Naive thymus-derived CD4-positive, alpha-beta T cell (primary cell): ENCODE data around the gene B2M. TPM values are rescaled to one million over a fixed set of nuclear protein-coding genes. Genes with fewer than 3 reads are reported as not detected.
"Not testable (repeated sequence)": the region's sequence is repeated elsewhere in the genome, so short reads cannot be mapped to it uniquely, and the experiment has no call there.

Experiments used
- ATAC-seq: fragments of 150-1000 bp; cut with Tn5 transposase; 2 replicates; pipeline ENCODE4 v1.10.0; 2021; ENCODE audit warnings: mild to moderate bottlenecking, moderate library complexity
- CTCF ChIA-PET: fragments of 350-600 bp; sonication (Branson Sonifier 250); formaldehyde crosslinking; loops from one replicate; lab custom pipeline; 2021; ENCODE audit warnings: antibody characterized with exemption; lab: Charles Lee
- POLR2A ChIA-PET: fragments of 350-600 bp; sonication (Branson Sonifier 250); formaldehyde crosslinking; loops from one replicate; lab custom pipeline; 2021; ENCODE audit warnings: antibody characterized with exemption, inconsistent platforms; lab: Charles Lee
- DNase-seq, 9 donors: peaks; one replicate each; pipeline versions ENCODE4 v3.0.0 to v3.0.0-alpha.2; 2020 to 2022; ENCODE audit warnings: mixed read lengths in 1 of 9
- H3K27ac ChIP-seq: one replicate; pipeline ENCODE4 v1.7.0; 2013; ENCODE audit warnings: mild to moderate bottlenecking, low read depth, low read length, moderate library complexity
- H3K27me3 ChIP-seq, 2 donors: one replicate each; pipeline ENCODE4 v1.7.0; 2013; ENCODE audit warnings: low read length in 2 of 2, mild to moderate bottlenecking in 2 of 2, moderate library complexity in 2 of 2; ENCODE audit not compliant: control insufficient read depth in 2 of 2, insufficient read depth in 2 of 2
- H3K36me3 ChIP-seq, 3 experiments: 1 replicate in 2 of 3; 2 replicates in 1 of 3; pipeline ENCODE4 v1.7.0; 2013; ENCODE audit warnings: low read length in 3 of 3, mild to moderate bottlenecking in 3 of 3, moderate library complexity in 1 of 3; ENCODE audit not compliant: insufficient read depth in 3 of 3, control insufficient read depth in 2 of 3
- H3K4me1 ChIP-seq, 2 donors: one replicate each; pipeline ENCODE4 v1.7.0; 2013; ENCODE audit warnings: low read length in 2 of 2, mild to moderate bottlenecking in 2 of 2, moderate library complexity in 1 of 2; ENCODE audit not compliant: control insufficient read depth in 2 of 2, insufficient read depth in 2 of 2
- H3K4me3 ChIP-seq: 2 replicates; pipeline ENCODE4 v1.7.0; 2013; ENCODE audit warnings: mild to moderate bottlenecking, low read length
- H3K9me3 ChIP-seq, 3 experiments: 1 replicate in 2 of 3; 2 replicates in 1 of 3; pipeline ENCODE4 v1.7.0; 2013; ENCODE audit warnings: low read length in 3 of 3; ENCODE audit not compliant: control insufficient read depth in 2 of 3
- H3K27ac Mint-ChIP-seq, 9 donors: one replicate each; pipeline ENCODE4 v1.8.0; 2020 to 2022; ENCODE audit warnings: mixed read lengths in 9 of 9, mild to moderate bottlenecking in 8 of 9, moderate library complexity in 5 of 9, inconsistent platforms in 2 of 9
- H3K27me3 Mint-ChIP-seq, 5 donors: one replicate each; pipeline ENCODE4 v1.8.0; 2021 to 2022; ENCODE audit warnings: mixed read lengths in 5 of 5, mild to moderate bottlenecking in 1 of 5
- H3K36me3 Mint-ChIP-seq, 5 donors: one replicate each; pipeline ENCODE4 v1.8.0; 2020 to 2022; ENCODE audit warnings: mixed read lengths in 5 of 5, mild to moderate bottlenecking in 3 of 5, inconsistent platforms in 1 of 5
- H3K4me1 Mint-ChIP-seq, 7 donors: one replicate each; pipeline ENCODE4 v1.8.0; 2020 to 2022; ENCODE audit warnings: mixed read lengths in 7 of 7, mild to moderate bottlenecking in 3 of 7, inconsistent platforms in 1 of 7
- H3K4me3 Mint-ChIP-seq, 10 donors: one replicate each; pipeline ENCODE4 v1.8.0; 2020 to 2022; ENCODE audit warnings: mild to moderate bottlenecking in 10 of 10, mixed read lengths in 10 of 10, moderate library complexity in 6 of 10, inconsistent platforms in 2 of 10
- H3K9me3 Mint-ChIP-seq, 11 donors: one replicate each; pipeline ENCODE4 v1.8.0; 2020 to 2022; ENCODE audit warnings: mixed read lengths in 11 of 11, mild to moderate bottlenecking in 4 of 11, inconsistent platforms in 1 of 11, moderate library complexity in 1 of 11
- intact Hi-C, 2 donors: fragments of 100-400 bp; cut with micrococcal nuclease; formaldehyde crosslinking; loops; one replicate each; pipeline ENCODE4 v1.15.1; 2023
- polyA plus RNA-seq, 2 donors: library from polyadenylated mRNA; unstranded; fragments of 300-500 nt; fragmentation: Illumina TruSeq; gene quantifications; one replicate each; pipeline ENCODE4 v1.2.3, GENCODE V29; 2021
- total RNA-seq, 6 experiments: library from RNA in 5 of 6; stranded (reverse) in 5 of 6; gene quantifications; 1 replicate in 5 of 6; 2 replicates in 1 of 6; pipeline ENCODE4 v1.2.3 and lab custom pipeline; 2021 to 2026

Gene B2M
- total and polyA plus RNA-seq, 7 experiments from 2014 or later = 4,325 to 34,374 (median 6,506) TPM

GRCh38 chr15:44735482-44736180, 24.3 kb downstream of the B2M start:
- H3K4me1 ChIP-seq = peaks cover 51 to 73% of the 10 kb centered on the region in 2 donors
- H3K9me3 Mint-ChIP-seq = peaks cover 0 to 4% (median 0%) of the 10 kb centered on the region in 11 donors
- H3K4me3 ChIP-seq = peak overlapping the region; percentile 43

GRCh38 chr15:44736181-44736765, 25.0 kb downstream of the B2M start, which contains the start of gene TRIM69:
TSS of gene TRIM69 (plus strand) at chr15:44736528. CDS start at chr15:44736705, 177 bp downstream.
- intact Hi-C loops = loop anchor here (1.0 to 5.0 kb wide), 4 partner anchors 10 to 199 kb away; partner anchors contain the start of genes EIF3J (in 1 of the 2) and SPG11 (in 1 of the 2)
- Histone ChIP-seq H3K36me3 (no peaks in the 10 kb centered on the region), H3K4me3 (peak within 1 kb of the TSS; percentile 43), H3K9me3 (no peaks in the 10 kb centered on the region), H3K27ac (peak within 1 kb of the TSS; percentile 82), H3K4me1 (peaks cover 47 to 68% of the 10 kb centered on the region in 2 donors), H3K27me3 (no peaks in the 10 kb centered on the region)
- ATAC-seq (peak; percentile 42), DNase-seq (peak in 1 of 9 donors; percentile 18)
- Mint-ChIP-seq H3K4me1 (peaks cover 40 to 77% (median 70%) of the 10 kb centered on the region in 7 donors), H3K36me3 (peaks cover 0 to 24% (median 0%) of the 10 kb centered on the region in 5 donors), H3K4me3 (peak within 1 kb of the TSS; percentile 63 to 86 (median 80)), H3K9me3 (peaks cover 0 to 4% (median 0%) of the 10 kb centered on the region in 11 donors), H3K27ac (peak within 1 kb of the TSS; percentile 90 to 98 (median 95)), H3K27me3 (peaks cover 0 to 2% (median 0%) of the 10 kb centered on the region in 5 donors)
- ChIA-PET CTCF (interaction anchor here (0.6 to 6.4 kb wide), 24 partner anchors 9 to 309 kb away, joined by 3 to 171 read pairs (median 4); partner anchors contain the start of genes B2M, CTDSPL2, PATL2 and SPG11), POLR2A (interaction anchor here (0.9 to 39.4 kb wide), 12 partner anchors 19 to 308 kb away, joined by 3 to 3822 read pairs (median 5); partner anchors contain the start of genes B2M, EIF3J, PATL2 and SPG11)

More at GRCh38 chr15:44735482-44736180, 24.3 kb downstream of the B2M start:
- Mint-ChIP-seq H3K4me1 (peaks cover 43 to 83% (median 77%) of the 10 kb centered on the region in 7 donors), H3K27me3 (peaks cover 0 to 2% (median 0%) of the 10 kb centered on the region in 5 donors), H3K36me3 (peaks cover 0 to 25% (median 0%) of the 10 kb centered on the region in 5 donors), H3K4me3 (peak overlapping the region; percentile 63 to 86 (median 80)), H3K27ac (peak overlapping the region; percentile 88 to 98 (median 95))
- POLR2A ChIA-PET = interaction anchor here (0.7 to 39.4 kb wide), 7 partner anchors 18 to 150 kb away, joined by 3 to 3822 read pairs (median 7); partner anchors contain the start of genes B2M, PATL2 and SPG11
- no peaks in the 10 kb centered on the region for H3K27me3 ChIP-seq
- no peaks in the 10 kb centered on the region for H3K36me3 ChIP-seq
- DNase-seq = peak in 3 of 9 donors; percentile 17 to 36 (median 26)
- intact Hi-C loops = loop anchor here (1.0 to 5.0 kb wide), 4 partner anchors 9 to 198 kb away; partner anchors contain the start of genes EIF3J (in 1 of the 2) and SPG11 (in 1 of the 2)
- H3K27ac ChIP-seq = peak overlapping the region; percentile 82
- CTCF ChIA-PET = interaction anchor here (0.6 to 6.4 kb wide), 18 partner anchors 8 to 308 kb away, joined by 3 to 171 read pairs (median 4); partner anchors contain the start of genes B2M, CTDSPL2, PATL2 and SPG11
- peak; percentile 72 for ATAC-seq
- H3K9me3 ChIP-seq = no peaks in the 10 kb centered on the region

GRCh38 chr15:44738340-44738984, 27.1 kb downstream of the B2M start:
- H3K36me3 Mint-ChIP-seq = peaks cover 0 to 16% (median 0%) of the 10 kb centered on the region in 5 donors
- intact Hi-C loops = loop anchor here (1.0 to 5.0 kb wide), 8 partner anchors 9 to 201 kb away; partner anchors contain the start of genes B2M (in 1 of the 2), EIF3J (in 1 of the 2), PATL2 (in 1 of the 2) and SPG11 (in 1 of the 2)
- H3K4me1 ChIP-seq = peaks cover 42 to 56% of the 10 kb centered on the region in 2 donors
- ATAC-seq = peak; percentile 68
- peak overlapping the region; percentile 54 for H3K27ac ChIP-seq
- ChIA-PET POLR2A (interaction anchor here (0.7 to 39.4 kb wide), 12 partner anchors 19 to 155 kb away, joined by 3 to 3822 read pairs (median 4); partner anchors contain the start of genes B2M, PATL2 and SPG11), CTCF (interaction anchor here (0.6 to 6.4 kb wide), 17 partner anchors 11 to 160 kb away, joined by 3 to 171 read pairs (median 5); partner anchors contain the start of genes B2M, PATL2 and SPG11)
- no peaks in the 10 kb centered on the region for H3K36me3 ChIP-seq
- H3K27me3 ChIP-seq = no peaks in the 10 kb centered on the region
- no peaks in the 10 kb centered on the region for H3K9me3 ChIP-seq
- H3K27ac Mint-ChIP-seq = peak overlapping the region; percentile 23 to 95 (median 86)
- H3K4me3 Mint-ChIP-seq = peak overlapping the region in 7 of 10 donors; percentile 49 to 67 (median 53)
- H3K4me1 Mint-ChIP-seq = peaks cover 24 to 62% (median 56%) of the 10 kb centered on the region in 7 donors
- peaks cover 0 to 2% (median 0%) of the 10 kb centered on the region in 5 donors for H3K27me3 Mint-ChIP-seq
- no peak overlapping the region for H3K4me3 ChIP-seq
- DNase-seq = peak in 6 of 9 donors; percentile 40 to 67 (median 60)
- peaks cover 0 to 6% (median 0%) of the 10 kb centered on the region in 11 donors for H3K9me3 Mint-ChIP-seq

GRCh38 chr15:44739222-44739847, 28.0 kb downstream of the B2M start:
- H3K9me3 ChIP-seq, H3K4me3 ChIP-seq, H3K36me3 ChIP-seq, H3K27me3 ChIP-seq, ATAC-seq, H3K27ac ChIP-seq, H3K9me3 Mint-ChIP-seq, H3K27me3 Mint-ChIP-seq: not testable (repeated sequence)
- H3K4me1 ChIP-seq = peaks cover 40 to 47% of the 10 kb centered on the region in 2 donors
- CTCF ChIA-PET = interaction anchor here (0.6 to 6.4 kb wide), 15 partner anchors 12 to 161 kb away, joined by 3 to 171 read pairs (median 6); partner anchors contain the start of genes B2M, PATL2 and SPG11
- peaks cover 0 to 15% (median 0%) of the 10 kb centered on the region in 5 donors for H3K36me3 Mint-ChIP-seq
- H3K27ac Mint-ChIP-seq = peak overlapping the region in 7 of 9 donors; percentile 77 to 95 (median 88)
- peak overlapping the region in 8 of 10 donors; percentile 20 to 65 (median 56) for H3K4me3 Mint-ChIP-seq
- DNase-seq = peak in 4 of 9 donors; percentile 14 to 35 (median 26)
- H3K4me1 Mint-ChIP-seq = peaks cover 20 to 56% (median 51%) of the 10 kb centered on the region in 7 donors
- POLR2A ChIA-PET = interaction anchor here (0.8 to 39.4 kb wide), 8 partner anchors 18 to 155 kb away, joined by 3 to 3822 read pairs (median 4); partner anchors contain the start of genes B2M, PATL2 and SPG11
- intact Hi-C loops = loop anchor here in 1 of 2 donors (2.0 to 5.0 kb wide), 2 partner anchors 155 to 202 kb away; partner anchors contain the start of gene EIF3J

- H3K36me3 ChIP-seq, H3K9me3 ChIP-seq, CTCF ChIA-PET, ATAC-seq, H3K27me3 Mint-ChIP-seq, intact Hi-C loops, DNase-seq, H3K27ac Mint-ChIP-seq, H3K27ac ChIP-seq, H3K27me3 ChIP-seq, H3K4me1 ChIP-seq, H3K4me3 Mint-ChIP-seq, H3K4me3 ChIP-seq: not testable (repeated sequence)
- H3K4me1 Mint-ChIP-seq = peaks cover under 1 to 19% (median 15%) of the 10 kb centered on the region in 7 donors
- H3K9me3 Mint-ChIP-seq = peaks cover 0 to 15% (median 9%) of the 10 kb centered on the region in 11 donors
- peaks cover 0 to 22% (median 4%) of the 10 kb centered on the region in 5 donors for H3K36me3 Mint-ChIP-seq
- POLR2A ChIA-PET = interaction anchor here (0.6 kb wide), 1 partner anchor 32 kb away, joined by 3 read pairs; the partner anchor contains the start of gene B2M
These were observed 32.1 kb downstream of the B2M start for GRCh38 chr15:44743454-44743853.
